ENCODE results near the gene SIPA1.

SIPA1 gene

GRCh38 chr11:65639623-65640482, 2.0 kb downstream of the SIPA1 start:
- no peak for DNase-seq (ENCODE audit: low read depth)
- no peak overlapping the region for H3K4me3 ChIP-seq (ENCODE audit: low read depth, low read length)
- TF ChIP-seq CTCF (IDR thresholded peaks at IDR 0.05; ENCODE audit: control insufficient read depth, extremely low read depth, insufficient read depth) = no peak

- DNase-seq (ENCODE audit: low read depth) = no peak
- H3K4me3 ChIP-seq (ENCODE audit: low read depth, low read length) = no peak overlapping the region
- no peak for TF ChIP-seq CTCF (IDR thresholded peaks at IDR 0.05; ENCODE audit: control insufficient read depth, extremely low read depth, insufficient read depth)
These were observed 2.8 kb downstream of the SIPA1 start for GRCh38 chr11:65640483-65641296.

- no peak for TF ChIP-seq CTCF (IDR thresholded peaks at IDR 0.05; ENCODE audit: control insufficient read depth, extremely low read depth, insufficient read depth)
- H3K4me3 ChIP-seq (ENCODE audit: low read depth, low read length) = no peak overlapping the region
- no peak for DNase-seq (ENCODE audit: low read depth)
These were observed 3.6 kb downstream of the SIPA1 start for GRCh38 chr11:65641297-65642013.

GRCh38 chr11:65642014-65642671, 4.2 kb downstream of the SIPA1 start:
- no peak overlapping the region for H3K4me3 ChIP-seq (ENCODE audit: low read depth, low read length)
- no peak for TF ChIP-seq CTCF (IDR thresholded peaks at IDR 0.05; ENCODE audit: control insufficient read depth, extremely low read depth, insufficient read depth)
- no peak for DNase-seq (ENCODE audit: low read depth)

DNA sequence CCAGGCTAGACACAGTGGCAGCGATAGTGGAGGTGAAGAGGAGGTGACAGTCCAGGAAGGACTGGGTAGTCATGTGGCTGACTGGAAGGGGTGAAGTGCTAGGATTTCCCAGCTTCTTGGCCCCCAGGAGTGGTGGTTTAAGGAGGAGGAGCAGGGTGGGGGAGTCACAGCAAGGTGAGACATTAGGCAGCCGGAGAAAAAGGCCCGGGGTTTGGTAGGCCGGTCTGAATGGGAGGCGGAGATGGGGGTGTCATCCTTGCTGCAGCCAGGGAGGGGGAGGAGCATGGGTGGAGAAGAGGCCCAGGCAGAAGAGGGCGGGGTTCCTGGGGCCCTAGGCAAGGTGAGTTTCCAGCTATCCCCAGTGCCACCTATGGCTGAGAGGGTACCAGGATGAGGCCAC, 6.1 kb downstream of the SIPA1 start:
- DNase-seq (ENCODE audit: low read depth) = no peak

More for the DNA sequence above, 6.1 kb downstream of the SIPA1 start:
- H3K4me3 ChIP-seq (ENCODE audit: low read depth, low read length) = no peak overlapping the region
- TF ChIP-seq CTCF (IDR thresholded peaks at IDR 0.05; ENCODE audit: control insufficient read depth, extremely low read depth, insufficient read depth) = no peak
